AG04449 (cell line): ENCODE data around the gene PTPN18.

Experiments used
- CTCF ChIA-PET: fragments of 350-600 bp; formaldehyde crosslinking; extraction: SDS; loops from one replicate; lab custom pipeline; 2021; ENCODE audit warnings: antibody characterized with exemption; lab: Yijun Ruan, JAX
- POLR2A ChIA-PET: fragments of 400-600, 350-600 bp; formaldehyde crosslinking; extraction: SDS; loops from one replicate; lab custom pipeline; 2020; ENCODE audit warnings: antibody characterized with exemption, inconsistent platforms; lab: Yijun Ruan, JAX
- DNase-seq: peaks from one replicate; pipeline ENCODE4 v3.0.0-alpha.2; 2010; ENCODE audit warnings: low read depth, low spot score
- H3K4me3 ChIP-seq: 2 replicates; pipeline ENCODE4 v1.5.1; 2011; ENCODE audit warnings: low read depth, mild to moderate bottlenecking, control low read depth, low read length
- CTCF ChIP-seq: IDR thresholded peaks from one replicate; pipeline ENCODE4 v1.5.1; 2011; ENCODE audit warnings: mild to moderate bottlenecking, moderate library complexity, low read length, control low read depth, inconsistent platforms; ENCODE audit not compliant: insufficient read depth; ENCODE audit errors: missing control alignments

Gene PTPN18

GRCh38 chr2:130381145-130381544 is 25.3 kb downstream of the PTPN18 start:
- no peak overlapping the region for H3K4me3 ChIP-seq
- no peak for DNase-seq
- no peak for TF ChIP-seq CTCF
- ChIA-PET CTCF (interaction anchor here (6.5 kb wide), 1 partner anchor 8 kb away, joined by 43 read pairs; no protein-coding TSS in a partner anchor), POLR2A (no interaction called here)

- POLR2A ChIA-PET, result interaction anchor here (0.7 kb wide), 1 partner anchor 631 kb away, joined by 3 read pairs; no protein-coding TSS in a partner anchor
- DNase-seq, result no peak
- CTCF ChIA-PET, result interaction anchor here (6.5 kb wide), 1 partner anchor 8 kb away, joined by 43 read pairs; no protein-coding TSS in a partner anchor
- H3K4me3 ChIP-seq, result no peak overlapping the region
- no peak for TF ChIP-seq CTCF
Observed at GRCh38 chr2:130381619-130382018, 25.8 kb downstream of the PTPN18 start.

- CTCF ChIA-PET, result interaction anchor here (1.2 to 6.5 kb wide), 2 partner anchors 9 kb away, joined by 3 to 43 read pairs; no protein-coding TSS in a partner anchor
- no peak for TF ChIP-seq CTCF
Observed at GRCh38 chr2:130382313-130382917, 26.6 kb downstream of the PTPN18 start.

DNA sequence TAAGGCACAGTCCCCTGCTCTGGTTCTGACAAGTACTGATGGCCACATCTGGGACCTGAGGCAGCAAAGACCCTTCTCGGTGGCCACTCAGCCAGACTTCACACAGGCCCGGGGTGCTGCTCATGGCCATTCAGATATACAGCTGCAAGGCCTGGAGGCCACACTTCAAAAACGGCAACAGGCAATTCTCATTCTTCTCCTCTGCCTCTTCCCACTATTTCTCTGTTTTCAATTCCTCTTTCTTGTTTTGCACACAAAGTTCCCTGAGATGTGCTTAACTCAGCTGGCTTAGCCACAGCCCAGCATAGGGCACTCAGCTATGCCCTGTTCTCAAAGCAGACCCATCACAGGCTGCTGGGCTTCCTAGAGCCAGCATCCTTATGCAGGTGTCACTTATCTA is 29.9 kb downstream of the PTPN18 start:
- CTCF ChIA-PET, result interaction anchor here (0.6 to 6.5 kb wide), 2 partner anchors 13 to 536 kb away, joined by 4 to 43 read pairs; no protein-coding TSS in a partner anchor
- TF ChIP-seq CTCF, result no peak

More at GRCh38 chr2:130382313-130382917, 26.6 kb downstream of the PTPN18 start:
- POLR2A ChIA-PET, result interaction anchor here (0.7 kb wide), 1 partner anchor 630 kb away, joined by 3 read pairs; no protein-coding TSS in a partner anchor
- H3K4me3 ChIP-seq, result no peak overlapping the region
- DNase-seq, result no peak

GRCh38 chr2:130387071-130387400 is 31.2 kb downstream of the PTPN18 start:
- no peak for DNase-seq
- H3K4me3 ChIP-seq, result no peak overlapping the region
- no peak for TF ChIP-seq CTCF
- ChIA-PET CTCF (interaction anchor here (1.2 to 6.5 kb wide), 2 partner anchors 11 to 14 kb away, joined by 4 to 43 read pairs; no protein-coding TSS in a partner anchor), POLR2A (no interaction called here)

More for the DNA sequence above, 29.9 kb downstream of the PTPN18 start:
- POLR2A ChIA-PET, result no interaction called here
- DNase-seq, result no peak
- H3K4me3 ChIP-seq, result no peak overlapping the region

DNA sequence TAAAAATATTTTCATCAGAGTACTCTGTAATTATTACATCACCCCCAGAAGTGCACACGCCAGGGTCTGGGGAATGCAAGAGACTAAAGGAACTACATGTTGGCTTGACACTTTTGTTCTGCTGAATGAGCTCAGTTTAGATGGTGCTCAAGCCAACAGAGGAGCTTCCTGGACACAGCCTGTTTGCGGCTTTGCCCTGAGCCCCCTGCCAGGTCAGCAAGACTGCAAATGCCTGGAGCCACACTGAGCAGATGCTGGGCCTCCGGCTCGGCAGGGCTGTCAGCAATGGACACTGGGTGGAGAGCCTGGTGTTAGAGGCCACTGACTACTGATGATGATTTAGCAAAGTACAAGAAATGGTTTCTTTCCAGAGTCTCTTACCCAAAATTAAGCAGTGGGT is 31.9 kb downstream of the PTPN18 start:
- no peak for TF ChIP-seq CTCF

More for the DNA sequence above, 31.9 kb downstream of the PTPN18 start:
- no peak overlapping the region for H3K4me3 ChIP-seq
- ChIA-PET POLR2A (no interaction called here), CTCF (interaction anchor here (1.2 to 6.9 kb wide), 3 partner anchors 11 to 16 kb away, joined by 3 to 37 read pairs (median 4); no protein-coding TSS in a partner anchor)
- DNase-seq, result no peak
